NCI-H1105 treated with DMSO at 0.1 percent for 48 hours (cell line): ENCODE measurements around the gene CPM.
"Not testable (repeated sequence)": the region's sequence is repeated elsewhere in the genome, so short reads cannot be mapped to it uniquely, and the experiment has no call there.

ENCODE experiments used
- DNase-seq: peaks from one replicate; lab custom pipeline; 2025; lab: John Stamatoyannopoulos, UW

Gene CPM

DNA sequence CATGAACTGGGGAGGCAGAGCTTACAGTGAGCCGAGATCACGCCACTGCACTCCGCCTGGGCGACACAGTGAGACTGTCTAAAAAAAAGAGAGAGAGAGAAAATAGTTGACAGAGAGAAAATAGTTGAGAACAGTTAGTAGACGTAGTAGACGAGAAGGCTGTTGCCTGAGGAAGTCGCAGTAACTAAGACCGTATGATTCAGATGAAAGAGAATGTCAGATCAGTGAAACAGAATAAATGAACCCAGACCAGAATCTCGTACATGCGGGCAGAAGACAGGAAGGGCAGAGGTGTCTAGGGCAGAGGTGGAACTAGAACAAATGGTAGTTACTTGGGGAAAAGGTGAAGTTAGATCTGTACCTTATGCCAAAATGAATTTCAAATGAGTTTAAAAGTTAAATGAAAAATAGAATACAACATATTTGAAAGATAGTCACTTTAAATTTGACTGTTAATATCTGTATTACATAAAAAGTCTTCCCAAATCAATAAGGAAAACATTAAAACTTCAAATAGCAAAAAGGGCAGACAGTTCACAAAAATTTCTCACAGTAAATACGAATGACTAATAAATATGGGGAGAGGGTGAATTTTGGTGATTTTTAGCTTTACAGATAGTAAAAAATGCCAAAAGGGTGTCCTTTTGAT, 107.3 kb downstream of the CPM start:
- no peak for DNase-seq

GRCh38 chr12:68824597-68825250, 108.2 kb downstream of the CPM start:
- DNase-seq = no peak

DNA sequence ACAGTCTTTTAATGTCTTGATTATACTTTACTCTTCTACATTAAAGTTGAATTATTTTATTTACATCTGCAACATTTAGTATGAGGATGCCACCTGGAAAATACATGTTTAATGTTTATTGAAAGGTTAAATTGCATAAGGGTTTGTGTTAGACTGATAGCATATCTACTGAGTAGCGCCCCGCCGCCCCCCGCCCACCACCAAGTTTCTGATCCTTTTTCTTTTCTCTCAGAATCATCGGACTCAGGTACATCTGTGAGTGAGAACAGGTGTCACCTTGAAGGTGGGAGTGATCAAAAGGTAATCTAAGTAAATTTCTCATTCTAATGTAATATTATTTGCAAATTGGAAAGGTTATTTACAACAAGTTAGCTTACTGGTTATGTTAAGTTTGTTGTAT, 108.8 kb downstream of the CPM start:
- DNase-seq = no peak

- DNase-seq = no peak
Observed at GRCh38 chr12:68823696-68824095, 109.3 kb downstream of the CPM start.

- no peak for DNase-seq
Observed at GRCh38 chr12:68821357-68822188, 111.4 kb downstream of the CPM start.

DNA sequence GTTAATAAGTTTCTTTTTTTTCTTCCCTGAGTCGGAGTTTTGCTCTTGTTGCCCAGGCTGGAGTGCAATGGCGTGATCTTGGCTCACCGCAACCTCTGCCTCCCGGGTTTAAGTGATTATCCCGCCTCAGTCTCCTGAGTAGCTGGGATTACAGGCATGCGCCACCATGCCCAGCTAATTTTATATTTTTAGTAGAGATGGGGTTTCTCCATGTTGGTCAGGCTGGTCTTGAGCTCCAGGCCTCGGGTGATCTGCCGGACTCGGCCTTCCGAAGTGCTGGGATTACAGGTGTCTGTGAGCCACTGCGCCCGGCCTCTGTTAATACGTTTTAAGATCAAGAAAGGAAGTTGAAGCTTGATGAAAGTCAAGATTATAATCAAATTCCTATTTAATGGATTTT, 113.5 kb downstream of the CPM start:
- DNase-seq = not testable (repeated sequence)

- DNase-seq = no peak
Observed at GRCh38 chr12:68815928-68816800, 116.8 kb downstream of the CPM start.

- DNase-seq = no peak
Observed at GRCh38 chr12:68815232-68815927, 117.6 kb downstream of the CPM start.

DNA sequence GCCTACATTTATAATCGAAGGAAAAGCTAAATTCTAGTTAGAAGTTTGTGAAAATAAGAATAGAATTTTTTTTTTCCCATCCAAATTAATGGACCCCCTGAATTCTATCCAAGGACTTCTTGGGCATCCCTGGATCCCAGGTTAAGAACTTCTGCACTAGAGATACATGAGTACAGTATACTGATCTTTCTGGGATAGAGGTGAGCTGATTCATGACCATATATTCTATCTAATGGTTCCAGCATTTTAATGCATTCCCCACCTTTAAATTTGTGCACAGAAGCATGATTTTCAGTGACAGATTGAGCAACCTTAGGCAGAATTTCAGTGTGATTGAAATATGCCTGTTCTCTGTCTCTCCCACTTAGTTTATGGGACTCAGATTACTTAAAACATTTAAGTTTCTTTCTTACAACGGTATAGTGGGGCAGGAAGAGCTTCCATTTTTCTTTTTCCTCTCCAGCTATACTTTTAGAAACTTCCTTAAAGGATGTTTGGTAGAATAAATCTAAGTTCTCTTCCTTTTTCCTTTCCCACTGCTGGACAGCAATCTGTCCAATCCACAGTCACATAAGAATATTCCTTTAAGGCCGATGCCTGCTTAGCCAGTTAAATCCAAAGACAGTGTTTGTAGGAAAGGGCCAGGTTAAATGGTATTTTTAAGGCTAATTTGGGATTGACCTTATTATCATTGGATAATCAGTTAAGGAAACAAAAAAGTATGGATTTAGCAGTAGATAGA, 118.3 kb downstream of the CPM start:
- no peak for DNase-seq

DNA sequence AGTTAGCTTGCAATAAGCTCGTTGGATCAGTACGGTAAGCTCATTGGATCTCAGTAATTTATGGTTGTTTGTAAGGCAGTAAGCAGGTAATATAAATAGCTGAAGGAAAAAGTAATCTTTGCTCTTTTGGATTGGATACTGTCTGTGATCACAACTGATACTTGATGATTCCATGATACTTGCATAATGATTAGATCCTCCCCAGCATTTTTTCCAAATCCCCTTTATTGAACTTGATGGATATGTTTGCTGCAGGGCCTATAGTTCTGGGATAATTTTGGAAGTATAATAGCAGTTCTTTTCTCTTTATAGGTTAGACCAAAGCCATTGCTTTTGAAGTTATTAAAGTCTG, 119.8 kb downstream of the CPM start:
- no peak for DNase-seq

- no peak for DNase-seq
Observed at GRCh38 chr12:68812553-68813241, 120.3 kb downstream of the CPM start.

GRCh38 chr12:68811573-68811972, 121.4 kb downstream of the CPM start:
- not testable (repeated sequence) for DNase-seq

DNA sequence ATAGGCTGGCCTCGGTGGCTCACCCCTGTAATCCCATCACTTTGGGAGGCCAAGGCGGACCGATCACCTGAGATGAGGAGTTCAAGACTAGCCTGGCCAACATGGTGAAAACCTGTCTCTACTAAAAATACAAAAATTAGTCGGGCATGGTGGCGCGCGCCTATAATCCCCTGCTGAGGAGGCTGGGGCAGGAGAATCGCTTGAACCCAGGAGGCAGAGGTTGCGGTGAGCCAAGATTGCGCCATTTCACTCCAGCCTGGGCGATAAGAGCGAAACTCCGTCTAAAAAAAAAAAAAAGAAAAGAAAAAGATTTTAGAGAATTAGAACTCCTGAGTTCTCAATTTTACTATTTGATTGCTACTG, 123.0 kb downstream of the CPM start:
- DNase-seq = not testable (repeated sequence)

DNA sequence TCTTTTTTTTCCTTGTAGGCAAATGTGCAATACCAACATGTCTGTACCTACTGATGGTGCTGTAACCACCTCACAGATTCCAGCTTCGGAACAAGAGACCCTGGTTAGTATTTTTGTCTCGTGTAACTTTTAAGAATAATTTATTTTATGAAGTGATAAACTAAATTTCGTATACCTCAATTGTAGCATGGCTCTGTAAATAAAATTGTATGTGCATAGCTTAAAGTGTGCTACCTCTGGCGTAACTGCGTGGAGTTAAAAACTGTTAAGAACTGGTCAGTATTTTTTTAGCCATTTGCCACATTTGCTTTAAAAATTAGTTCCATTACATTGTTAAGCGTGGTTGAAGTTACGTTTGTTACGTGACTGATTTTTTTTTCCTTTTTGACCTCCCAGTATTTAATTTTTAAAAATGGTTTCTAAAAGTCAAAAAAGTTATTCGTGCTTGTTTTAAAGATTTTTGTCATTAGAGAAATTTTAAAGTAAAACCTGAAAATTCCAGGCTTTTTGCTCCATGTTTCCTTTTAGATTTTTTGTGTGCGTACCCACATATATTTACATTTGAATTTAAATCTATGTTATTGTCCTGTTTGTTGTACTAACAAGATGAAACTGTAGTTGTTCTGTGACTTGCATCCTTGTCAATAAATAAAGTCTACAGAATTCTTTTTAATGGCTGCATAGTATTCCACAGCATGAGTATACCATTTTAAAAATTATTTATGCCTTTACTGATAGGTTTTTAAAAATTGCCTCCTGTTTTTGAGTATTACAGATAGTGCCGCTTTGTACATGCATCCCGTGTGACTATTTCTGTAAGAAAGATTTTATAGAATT, 123.6 kb downstream of the CPM start:
- no peak for DNase-seq

- peak; percentile 98 for DNase-seq
Observed at GRCh38 chr12:68808388-68809189, 124.4 kb downstream of the CPM start.

GRCh38 chr12:68807576-68808387, 125.2 kb downstream of the CPM start, which contains the start of gene MDM2:
Gene MDM2 (plus strand): TSS chr12:68808177. CDS start chr12:68808478, 301 bp downstream.
- peak; percentile 94 for DNase-seq

- DNase-seq = not testable (repeated sequence)
Observed at GRCh38 chr12:68807274-68807575, 125.7 kb downstream of the CPM start.
